Skeletal muscle cell (primary cell): ENCODE measurements around the gene FLACC1.
"Not testable (repeated sequence)": the region's sequence is repeated elsewhere in the genome, so short reads cannot be mapped to it uniquely, and the experiment has no call there.

Experiments
- DNase-seq: peaks from one replicate; pipeline ENCODE4 v3.0.0-alpha.2; 2010; ENCODE audit warnings: low read depth
- H3K4me3 ChIP-seq: 2 replicates; pipeline ENCODE4 v1.5.1; 2011; ENCODE audit warnings: low read depth, mild to moderate bottlenecking, control low read depth, low read length, moderate library complexity

The FLACC1 gene

DNA sequence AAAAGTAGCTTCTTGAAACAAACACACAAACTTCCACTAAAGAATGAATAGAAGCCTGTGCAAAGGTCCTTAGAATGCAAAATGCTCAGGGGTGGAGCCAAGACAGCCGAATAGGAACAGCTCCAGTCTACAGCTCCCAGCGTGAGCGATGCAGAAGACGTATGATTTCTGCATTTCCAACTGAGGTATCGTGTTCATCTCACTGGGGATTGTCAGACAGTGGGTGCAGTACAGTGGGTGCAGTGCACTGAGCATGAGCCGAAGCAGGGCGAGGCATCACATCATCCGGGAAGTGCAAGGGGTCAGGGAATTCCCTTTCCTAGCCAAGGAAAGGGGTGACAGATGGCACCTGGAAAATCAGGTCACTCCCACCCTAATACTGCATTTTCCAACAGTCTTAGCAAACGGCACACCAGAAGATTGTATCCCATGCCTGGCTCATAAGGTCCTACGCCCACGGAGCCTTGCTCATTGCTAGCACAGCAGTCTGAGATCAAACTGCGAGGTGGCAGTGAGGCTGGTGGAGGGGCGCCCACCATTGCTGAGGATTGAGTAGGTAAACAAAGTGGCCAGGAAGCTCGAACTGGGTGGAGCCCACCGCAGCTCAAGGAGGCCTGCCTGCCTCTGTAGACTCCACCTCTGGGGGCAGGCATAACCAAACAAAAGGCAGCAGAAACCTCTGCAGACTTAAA lies 66.5 kb downstream of the FLACC1 start:
- not testable (repeated sequence) for H3K4me3 ChIP-seq, DNase-seq

DNA sequence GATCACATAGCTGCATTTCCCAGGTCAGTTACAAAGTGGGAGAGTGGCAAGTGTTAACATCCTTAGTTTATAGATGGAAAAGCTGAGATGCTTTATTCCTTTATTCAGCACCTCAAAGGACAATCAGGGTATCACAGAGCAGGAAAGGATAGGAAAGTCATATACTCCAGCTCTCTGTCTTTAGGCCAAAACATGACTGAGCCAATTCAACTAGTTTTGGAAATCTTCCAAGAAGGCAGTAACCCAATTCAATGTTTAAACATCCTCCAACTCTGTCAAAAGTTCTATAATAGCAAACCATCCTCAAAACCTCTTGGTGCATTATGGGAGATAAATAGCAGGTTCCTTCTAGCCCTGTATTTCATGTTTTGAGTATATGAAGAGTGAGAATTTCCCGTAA lies 71.6 kb downstream of the FLACC1 start:
- DNase-seq: no peak
- H3K4me3 ChIP-seq: no peak overlapping the region

DNA sequence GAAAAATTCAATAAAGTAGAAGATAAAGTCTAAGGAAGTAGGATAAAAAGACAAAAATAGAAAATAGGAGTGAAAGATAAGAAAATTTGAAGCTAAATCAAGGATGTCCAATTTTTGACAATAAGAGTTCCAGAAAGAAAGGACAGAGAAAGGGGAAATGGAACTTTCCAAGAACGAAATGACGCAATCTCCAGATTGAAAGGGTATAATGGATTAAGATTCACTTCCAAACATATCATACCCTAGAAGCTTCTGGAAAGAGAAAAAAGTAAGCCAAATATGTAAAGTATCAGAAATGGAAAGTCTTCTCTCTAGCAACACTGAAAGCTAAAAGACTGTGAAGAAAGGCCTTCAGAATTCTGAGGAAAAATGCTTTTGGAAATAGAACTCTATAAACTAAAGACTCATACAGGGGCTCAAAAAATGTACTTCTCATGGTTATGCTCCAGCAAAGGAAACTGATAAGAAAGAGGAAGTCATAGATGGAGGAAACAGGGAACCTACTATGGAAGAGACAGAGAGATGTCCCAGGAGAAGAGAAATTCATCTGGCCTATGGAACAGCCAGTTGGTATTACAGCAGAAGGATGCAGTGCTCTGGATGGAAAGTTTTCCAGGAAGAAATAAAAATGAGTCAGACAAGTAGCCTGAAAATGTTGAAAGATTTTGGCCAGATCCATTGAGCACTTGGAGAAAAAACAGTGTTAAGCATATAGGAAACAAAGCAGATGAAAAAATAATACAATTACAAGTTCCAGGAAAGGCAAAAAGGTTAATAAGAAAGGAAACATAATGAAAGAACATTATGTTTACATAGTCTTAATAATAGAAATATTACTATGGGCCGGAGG lies 76.7 kb downstream of the FLACC1 start:
- DNase-seq: no peak

GRCh38 chr2:201279079-201279478 lies 78.1 kb downstream of the FLACC1 start:
- no peak for DNase-seq
- H3K4me3 ChIP-seq: no peak overlapping the region

More for the DNA sequence above, 76.7 kb downstream of the FLACC1 start:
- no peak overlapping the region for H3K4me3 ChIP-seq

- no peak for DNase-seq
- H3K4me3 ChIP-seq: no peak overlapping the region
Measured at GRCh38 chr2:201276511-201276910, 80.6 kb downstream of the FLACC1 start.

DNA sequence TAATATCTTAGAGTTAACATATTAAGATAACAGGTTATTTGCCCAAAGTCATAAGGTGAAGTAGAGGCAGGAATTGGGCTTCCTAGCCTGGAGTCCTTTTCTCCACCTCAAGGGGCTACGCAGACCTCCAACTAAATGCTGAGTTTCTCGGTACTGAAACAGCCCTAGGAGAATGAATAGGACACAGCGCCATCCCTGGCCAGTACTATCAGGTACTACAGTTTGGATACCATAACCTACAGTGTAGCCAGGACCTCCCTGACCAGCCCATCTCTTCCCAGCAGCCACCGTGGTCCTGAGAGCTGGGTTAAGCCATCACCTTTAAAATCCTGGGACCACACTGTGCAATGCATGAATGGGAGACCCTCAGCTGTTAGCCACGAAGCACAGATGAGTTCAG lies 81.2 kb downstream of the FLACC1 start:
- H3K4me3 ChIP-seq: no peak overlapping the region
- no peak for DNase-seq

DNA sequence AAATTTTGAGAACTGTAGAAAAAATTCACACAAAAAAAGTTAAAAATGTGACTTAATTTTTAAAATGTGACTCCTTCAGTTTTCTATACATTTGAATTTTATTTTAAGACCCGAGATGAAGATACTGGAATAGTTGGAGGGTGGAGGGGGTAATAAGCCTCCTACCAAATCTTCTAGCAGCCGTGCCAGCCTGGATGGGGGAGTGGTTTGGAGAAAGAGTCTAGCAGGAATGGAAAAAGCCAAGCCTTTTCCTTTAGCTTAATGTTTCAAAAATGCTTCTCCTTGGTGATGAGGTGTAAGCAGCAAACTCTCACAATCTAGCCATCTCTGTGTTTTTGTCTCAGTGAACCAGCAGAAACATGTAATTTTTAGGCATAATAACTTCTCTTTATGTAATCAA lies 82.1 kb downstream of the FLACC1 start:
- DNase-seq: no peak
- H3K4me3 ChIP-seq: no peak overlapping the region

GRCh38 chr2:201273330-201273983 lies 83.7 kb downstream of the FLACC1 start:
- DNase-seq: no peak
- H3K4me3 ChIP-seq: no peak overlapping the region

DNA sequence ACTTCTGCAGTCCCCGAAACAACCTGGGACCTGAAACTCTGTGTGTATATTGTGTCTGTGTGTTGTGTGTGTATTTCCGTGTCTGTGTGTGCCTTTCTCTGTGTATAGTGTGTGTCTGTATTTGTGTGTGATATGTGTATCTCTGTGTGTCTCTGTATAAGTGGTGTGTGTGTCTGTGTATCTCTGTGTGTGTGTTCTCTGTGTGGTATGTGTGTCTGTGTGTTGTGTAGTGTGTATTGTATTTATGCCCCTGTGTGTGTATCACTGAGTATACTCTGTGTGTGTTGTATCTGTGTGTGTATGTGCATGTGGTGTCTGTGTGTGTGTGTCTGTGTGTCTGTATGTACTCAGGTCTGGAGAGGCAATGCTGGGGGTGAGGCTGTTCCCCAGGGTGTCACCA lies 85.2 kb downstream of the FLACC1 start:
- H3K4me3 ChIP-seq: no peak overlapping the region
- DNase-seq: no peak

DNA sequence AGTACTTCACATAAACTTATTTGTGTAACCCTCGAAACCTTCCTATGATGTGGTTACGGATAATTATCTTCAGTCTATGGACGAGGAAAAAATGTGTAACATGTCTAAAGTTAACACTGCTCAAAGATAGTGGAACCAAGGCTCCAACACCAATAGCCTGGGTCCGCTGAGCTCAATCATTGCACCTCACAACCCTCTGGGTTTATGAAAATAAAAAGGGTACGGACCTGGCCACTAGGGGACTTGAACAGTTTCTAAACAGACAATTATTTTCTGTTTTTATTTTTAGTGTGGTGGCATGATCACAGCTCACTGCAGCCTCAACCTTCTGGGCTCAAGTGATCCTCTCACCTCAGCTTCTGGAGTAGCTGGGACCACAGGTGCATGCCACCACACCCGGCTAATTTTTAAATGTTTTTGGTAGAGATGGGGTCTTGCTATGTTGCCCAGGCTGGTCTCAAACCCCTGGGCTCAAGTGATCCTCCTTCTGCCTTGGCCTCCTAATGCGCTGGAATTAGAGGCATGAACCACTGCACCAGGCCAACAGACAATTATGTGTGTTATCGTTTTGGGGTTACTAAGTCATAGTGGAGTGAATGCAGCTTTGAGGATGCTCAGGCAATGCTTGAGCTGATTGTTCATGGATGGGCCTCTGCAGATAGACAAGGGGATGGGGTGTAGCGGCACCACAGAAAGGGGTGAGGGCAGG lies 86.7 kb downstream of the FLACC1 start:
- H3K4me3 ChIP-seq: no peak overlapping the region
- no peak for DNase-seq

DNA sequence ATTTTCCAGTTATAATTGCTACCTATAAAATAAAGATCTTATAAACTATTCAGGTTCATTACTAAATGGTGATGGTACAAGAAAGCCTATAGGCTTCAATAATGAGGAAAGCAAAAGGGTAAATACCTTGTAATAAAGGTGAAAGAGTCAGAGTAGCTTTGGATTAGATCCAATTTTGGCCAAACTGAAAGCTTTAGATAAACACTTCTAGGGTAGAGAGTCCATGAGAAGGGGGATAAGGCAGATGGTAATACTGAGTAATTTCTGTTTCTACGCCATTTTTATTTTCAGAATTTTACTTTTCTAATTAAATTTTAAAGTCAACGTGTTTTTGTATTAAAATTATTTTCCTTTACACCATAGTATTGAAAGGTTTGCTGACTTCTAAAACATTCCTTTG lies 87.4 kb downstream of the FLACC1 start:
- no peak overlapping the region for H3K4me3 ChIP-seq
- DNase-seq: no peak

- H3K4me3 ChIP-seq: no peak overlapping the region
- DNase-seq: no peak
Measured at GRCh38 chr2:201267278-201268030, 89.7 kb downstream of the FLACC1 start.

DNA sequence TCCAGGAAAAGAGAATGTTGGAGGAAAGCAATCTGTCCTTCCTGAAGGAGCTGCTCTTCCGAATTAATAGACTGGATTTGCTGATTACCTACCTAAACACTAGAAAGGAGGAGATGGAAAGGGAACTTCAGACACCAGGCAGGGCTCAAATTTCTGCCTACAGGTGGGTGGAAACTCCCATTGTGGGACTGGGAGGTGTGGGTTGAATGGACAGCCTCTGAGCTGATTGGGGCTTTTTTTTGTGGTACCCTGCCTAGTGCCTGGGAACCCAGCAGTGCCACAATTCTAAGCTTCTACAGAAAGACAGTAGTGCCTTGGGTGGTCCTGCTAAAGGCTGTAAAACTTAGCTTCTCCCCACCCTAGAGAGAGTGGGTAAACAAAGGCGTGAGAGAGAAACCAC lies 90.5 kb downstream of the FLACC1 start:
- no peak overlapping the region for H3K4me3 ChIP-seq
- no peak for DNase-seq

- H3K4me3 ChIP-seq: no peak overlapping the region
- DNase-seq: no peak
Measured at GRCh38 chr2:201264472-201265173, 92.5 kb downstream of the FLACC1 start.

DNA sequence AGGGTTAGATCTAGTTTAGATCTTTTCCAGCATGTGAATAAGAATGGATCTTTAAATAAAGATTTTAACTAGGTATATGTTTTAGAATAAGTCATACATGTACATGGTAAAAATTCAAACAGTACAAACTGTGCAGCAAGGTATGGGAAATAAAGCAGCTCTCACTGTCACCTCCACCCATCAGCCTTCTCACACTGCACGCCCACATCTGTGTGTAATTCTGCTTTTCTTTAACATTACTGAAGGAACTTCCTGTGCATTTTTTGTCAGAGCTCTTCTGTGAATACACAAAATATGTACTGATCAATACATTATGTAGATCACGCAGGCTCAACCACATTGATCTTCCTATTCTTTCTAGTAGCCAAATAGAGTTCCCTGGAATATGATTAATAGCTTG lies 93.4 kb downstream of the FLACC1 start:
- no peak for DNase-seq
- no peak overlapping the region for H3K4me3 ChIP-seq

DNA sequence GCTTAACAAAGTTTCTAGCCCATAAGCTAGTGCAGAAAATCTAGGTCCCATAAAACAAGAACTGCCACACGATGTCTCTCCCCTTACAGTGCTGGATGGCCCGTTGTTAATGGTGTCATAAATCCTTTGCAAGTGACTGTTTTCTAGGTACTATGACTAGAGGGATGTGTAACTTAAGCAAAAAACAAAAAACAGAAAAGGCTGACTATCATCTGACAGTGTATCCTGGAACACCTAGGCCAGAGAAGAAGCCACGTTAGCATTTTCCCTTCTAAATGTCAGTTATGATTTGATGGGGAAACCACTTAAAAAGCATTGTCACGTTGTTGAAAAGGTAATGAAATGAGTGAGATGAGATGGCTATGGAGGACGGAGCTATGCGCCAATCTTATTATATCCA lies 94.4 kb downstream of the FLACC1 start:
- H3K4me3 ChIP-seq: no peak overlapping the region
- no peak for DNase-seq

DNA sequence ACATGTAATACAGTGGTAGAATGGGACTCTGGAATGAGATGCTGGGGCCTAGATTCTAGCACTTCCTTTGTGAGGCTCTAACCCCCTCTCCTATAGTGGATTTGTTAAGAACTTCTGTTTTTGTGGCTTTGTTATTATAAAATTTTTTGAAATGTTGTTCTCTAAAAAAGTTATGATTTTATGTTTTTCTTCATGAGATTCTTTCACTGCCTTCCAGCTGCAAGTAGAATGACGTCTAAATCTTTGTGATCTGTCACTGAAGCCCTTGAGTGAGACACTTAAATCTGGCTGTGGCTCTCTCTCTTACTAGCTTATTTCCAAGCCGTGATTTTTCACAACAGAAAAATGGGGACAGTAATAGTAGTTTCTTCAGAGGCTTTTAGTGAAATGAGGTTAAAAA lies 95.2 kb downstream of the FLACC1 start:
- H3K4me3 ChIP-seq: no peak overlapping the region

GRCh38 chr2:201261471-201261870 lies 95.7 kb downstream of the FLACC1 start:
- no peak overlapping the region for H3K4me3 ChIP-seq
- DNase-seq: no peak

More for the DNA sequence above, 95.2 kb downstream of the FLACC1 start:
- no peak for DNase-seq
